D721Med (cell line): ENCODE data around the gene GASK1A.
A peak's percentile ranks its signal among the peaks of the same experiment; 100 is the strongest.

Experiments used
- DNase-seq: peaks from one replicate; pipeline ENCODE4 v3.0.0; 2011; ENCODE audit warnings: low spot score; ENCODE audit not compliant: insufficient read length
- FAIRE-seq: peaks from 2 replicates; lab custom pipeline; 2011; peaks lifted over from hg19 to GRCh38; lab: Jason Lieb, UNC
- CTCF ChIP-seq: IDR thresholded peaks from 2 replicates; pipeline ENCODE4 v1.5.1; 2012; ENCODE audit warnings: mild to moderate bottlenecking, control low read depth; ENCODE audit not compliant: insufficient read depth; ENCODE audit errors: missing control alignments

GASK1A gene

GRCh38 chr3:43071313-43071893 is 92.3 kb downstream of the GASK1A start:
- FAIRE-seq (no peak), DNase-seq (no peak)
- TF ChIP-seq CTCF: peak; percentile 26

GRCh38 chr3:43072361-43072760 is 93.2 kb downstream of the GASK1A start:
- no peak for FAIRE-seq
- TF ChIP-seq CTCF: no peak
- no peak for DNase-seq

- FAIRE-seq (no peak), DNase-seq (no peak)
- no peak for TF ChIP-seq CTCF
Measured at GRCh38 chr3:43073116-43073835, 94.2 kb downstream of the GASK1A start.

GRCh38 chr3:43073836-43074220 is 94.7 kb downstream of the GASK1A start:
- DNase-seq (no peak), FAIRE-seq (no peak)
- TF ChIP-seq CTCF: no peak

- DNase-seq (no peak), FAIRE-seq (no peak)
- TF ChIP-seq CTCF: no peak
Measured at GRCh38 chr3:43074482-43074881, 95.4 kb downstream of the GASK1A start.

- FAIRE-seq: no peak
- no peak for DNase-seq
- TF ChIP-seq CTCF: no peak
Measured at GRCh38 chr3:43074901-43075689, 96.0 kb downstream of the GASK1A start.
